ENCODE measurements around the gene HSBP1L1. TPM values are rescaled to one million over a fixed set of nuclear protein-coding genes. Genes with fewer than 3 reads are reported as not detected.
"Not testable (repeated sequence)": the region's sequence is repeated elsewhere in the genome, so short reads cannot be mapped to it uniquely, and the experiment has no call there.

Gene HSBP1L1
- total and polyA plus RNA-seq, 8 donors = 4.1 to 62.3 (median 34.0) TPM

DNA sequence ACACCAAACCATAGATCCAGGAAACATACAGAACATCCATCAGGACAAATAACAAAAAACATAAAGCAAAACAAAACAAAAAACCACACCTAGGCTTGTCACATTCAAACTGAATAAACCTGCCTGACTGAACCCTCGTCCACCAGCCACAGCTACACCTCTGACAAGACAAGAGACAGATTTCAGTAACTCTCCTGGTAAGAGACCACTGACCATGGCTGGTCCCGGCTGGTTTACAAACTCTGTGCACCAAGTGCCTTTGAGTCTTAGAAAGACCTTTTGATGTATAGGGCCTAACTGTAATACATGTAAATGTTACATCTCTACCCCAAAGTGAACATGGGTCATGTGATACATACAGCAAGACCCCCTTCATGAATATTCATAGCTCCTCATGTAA is 8.2 kb upstream of the HSBP1L1 start:
- no peaks in the 10 kb centered on the region for H3K9me3 ChIP-seq
- no peak for DNase-seq
- WGBS, 5 donors = 71 to 82% (median 75%) methylated on average over 2 of the region's 2 CpGs

DNA sequence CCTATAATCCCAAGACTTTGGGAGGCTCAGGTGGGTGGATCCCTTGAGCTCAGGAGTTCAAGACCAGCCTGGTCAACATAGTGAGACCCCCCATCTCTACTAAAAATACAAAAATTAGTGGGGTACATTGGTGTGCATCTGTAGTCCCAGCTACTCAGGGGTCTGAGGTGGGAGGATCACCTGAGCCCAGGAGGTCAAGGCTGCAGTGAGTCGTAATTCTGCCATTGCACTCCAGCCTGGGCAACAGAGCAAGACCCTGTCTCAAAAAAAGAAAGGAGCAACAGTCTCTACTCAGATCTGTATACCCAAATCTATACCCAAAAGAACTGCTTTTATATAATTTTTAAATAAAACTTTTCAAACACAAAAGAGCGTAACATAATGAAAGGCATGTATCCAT is 5.5 kb upstream of the HSBP1L1 start:
- Histone ChIP-seq H3K9me3 (no peaks in the 10 kb centered on the region), H3K4me1 (peaks cover 3 to 44% (median 10%) of the 10 kb centered on the region in 4 donors), H3K27me3 (peaks cover 0 to 5% (median 0%) of the 10 kb centered on the region in 3 donors), H3K36me3 (no peaks in the 10 kb centered on the region), H3K4me3 (no peak overlapping the region), H3K27ac (no peak overlapping the region)
- TF ChIP-seq POLR2AphosphoS5 (IDR thresholded peaks at IDR 0.05) (no peak), POLR2A (IDR thresholded peaks at IDR 0.05) (no peak), EP300 (IDR thresholded peaks at IDR 0.05) (no peak)
- TF ChIP-seq, protein P1, sequence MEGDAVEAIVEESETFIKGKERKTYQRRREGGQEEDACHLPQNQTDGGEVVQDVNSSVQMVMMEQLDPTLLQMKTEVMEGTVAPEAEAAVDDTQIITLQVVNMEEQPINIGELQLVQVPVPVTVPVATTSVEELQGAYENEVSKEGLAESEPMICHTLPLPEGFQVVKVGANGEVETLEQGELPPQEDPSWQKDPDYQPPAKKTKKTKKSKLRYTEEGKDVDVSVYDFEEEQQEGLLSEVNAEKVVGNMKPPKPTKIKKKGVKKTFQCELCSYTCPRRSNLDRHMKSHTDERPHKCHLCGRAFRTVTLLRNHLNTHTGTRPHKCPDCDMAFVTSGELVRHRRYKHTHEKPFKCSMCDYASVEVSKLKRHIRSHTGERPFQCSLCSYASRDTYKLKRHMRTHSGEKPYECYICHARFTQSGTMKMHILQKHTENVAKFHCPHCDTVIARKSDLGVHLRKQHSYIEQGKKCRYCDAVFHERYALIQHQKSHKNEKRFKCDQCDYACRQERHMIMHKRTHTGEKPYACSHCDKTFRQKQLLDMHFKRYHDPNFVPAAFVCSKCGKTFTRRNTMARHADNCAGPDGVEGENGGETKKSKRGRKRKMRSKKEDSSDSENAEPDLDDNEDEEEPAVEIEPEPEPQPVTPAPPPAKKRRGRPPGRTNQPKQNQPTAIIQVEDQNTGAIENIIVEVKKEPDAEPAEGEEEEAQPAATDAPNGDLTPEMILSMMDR (IDR thresholded peaks at IDR 0.05) = no peak
- 98 to 100% (median 98%) methylated on average over 2 of the region's 2 CpGs for WGBS, 5 donors
- intact Hi-C loops (cut with DNase I; ENCODE audit: low total_unique reads) = loop anchor here (10.0 kb wide), 1 partner anchor 274 kb away; no protein-coding TSS in a partner anchor
- no peak for DNase-seq

More for the DNA sequence above, 8.2 kb upstream of the HSBP1L1 start:
- peaks cover 0 to 31% (median 14%) of the 10 kb centered on the region in 4 donors for H3K4me1 ChIP-seq
- H3K27ac ChIP-seq = no peak overlapping the region
- no peak overlapping the region for H3K4me3 ChIP-seq
- no peaks in the 10 kb centered on the region for H3K27me3 ChIP-seq
- TF ChIP-seq, protein P1 (IDR thresholded peaks at IDR 0.05) = no peak
- TF ChIP-seq POLR2A (IDR thresholded peaks at IDR 0.05) (no peak), POLR2AphosphoS5 (IDR thresholded peaks at IDR 0.05) (no peak), EP300 (IDR thresholded peaks at IDR 0.05) (no peak)
- no peaks in the 10 kb centered on the region for H3K36me3 ChIP-seq
- intact Hi-C loops (cut with DNase I; ENCODE audit: low total_unique reads) = loop anchor here (10.0 kb wide), 1 partner anchor 271 kb away; no protein-coding TSS in a partner anchor

DNA sequence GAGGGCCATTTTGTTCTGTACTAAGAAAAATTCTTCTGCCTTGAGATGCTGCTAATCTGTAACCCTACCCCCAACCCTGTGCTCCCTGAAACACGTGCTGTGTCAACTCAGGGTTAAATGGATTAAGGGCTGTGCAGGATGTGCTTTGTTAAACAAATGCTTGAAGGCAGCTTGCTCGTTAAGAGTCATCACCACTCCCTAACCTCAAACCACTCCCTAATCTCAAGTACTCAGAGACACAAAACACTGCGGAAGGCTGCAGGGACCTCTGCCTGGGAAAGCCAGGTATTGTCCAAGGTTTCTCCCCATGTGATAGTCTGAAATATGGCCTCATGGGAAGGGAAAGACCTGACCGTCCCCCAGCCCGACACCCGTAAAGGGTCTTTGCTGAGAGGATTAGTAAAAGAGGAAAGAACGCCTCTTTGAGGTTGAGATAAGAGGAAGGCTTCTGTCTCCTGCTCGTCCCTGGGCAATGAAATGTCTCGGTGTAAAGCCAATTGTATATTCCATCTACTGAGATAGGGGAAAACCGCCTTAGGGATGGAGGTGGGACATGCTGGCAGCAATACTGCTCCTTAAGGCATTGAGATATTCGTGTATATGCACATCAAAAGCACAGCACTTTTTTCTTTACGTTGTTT is 4.2 kb upstream of the HSBP1L1 start:
- DNase-seq = peak in 1 of 2 donors; percentile 67

DNA sequence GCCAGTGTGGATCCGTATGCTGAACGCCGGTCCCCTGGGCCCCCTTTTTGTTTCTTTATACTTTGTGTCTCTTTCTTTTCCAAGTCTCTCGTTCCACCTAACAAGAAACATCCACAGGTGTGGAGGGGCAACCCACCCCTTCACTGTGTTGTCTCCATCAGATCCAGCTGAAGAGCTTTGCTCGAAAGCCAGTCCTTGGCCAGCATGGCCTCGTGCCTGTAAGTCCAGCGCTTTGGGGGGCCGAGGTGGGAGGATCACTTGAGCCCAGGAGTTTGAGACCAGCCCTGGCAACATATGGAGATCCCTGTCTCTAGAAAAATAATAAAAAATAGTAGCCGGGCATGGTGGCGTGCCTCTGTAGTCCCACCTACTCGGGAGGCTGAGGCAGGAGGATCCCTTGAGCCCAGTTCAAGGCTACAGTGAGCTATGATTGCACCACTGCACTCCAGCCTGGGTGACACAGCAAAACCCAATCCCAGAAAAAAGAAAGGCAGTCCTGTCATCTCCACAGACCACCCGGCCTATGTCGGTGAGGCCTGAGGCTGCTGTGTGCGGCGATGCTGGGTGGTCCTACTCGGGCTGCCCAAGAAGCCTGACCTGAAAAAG is 3.4 kb upstream of the HSBP1L1 start:
- no peak for TF ChIP-seq POLR2AphosphoS5 (IDR thresholded peaks at IDR 0.05)
- no peak for TF ChIP-seq POLR2A (IDR thresholded peaks at IDR 0.05)
- TF ChIP-seq EP300 (IDR thresholded peaks at IDR 0.05) = no peak
- TF ChIP-seq, protein P1 (IDR thresholded peaks at IDR 0.05) = no peak
- Histone ChIP-seq H3K36me3 (no peaks in the 10 kb centered on the region), H3K27ac (no peak overlapping the region)

More for the DNA sequence above, 4.2 kb upstream of the HSBP1L1 start:
- peak overlapping the region in 1 of 5 donors; percentile 33 for H3K27ac ChIP-seq
- H3K4me3 ChIP-seq; intact Hi-C loops (cut with DNase I; ENCODE audit: low total_unique reads); H3K36me3 ChIP-seq; H3K27me3 ChIP-seq; H3K9me3 ChIP-seq: not testable (repeated sequence)
- peaks cover 8 to 57% (median 20%) of the 10 kb centered on the region in 4 donors for H3K4me1 ChIP-seq
- WGBS, 5 donors = 18 to 31% (median 20%) methylated on average over 12 of the region's 12 CpGs

More for the DNA sequence above, 3.4 kb upstream of the HSBP1L1 start:
- Histone ChIP-seq H3K4me3 (no peak overlapping the region), H3K4me1 (peaks cover 13 to 65% (median 26%) of the 10 kb centered on the region in 4 donors), H3K27me3 (peaks cover 0 to 5% (median 0%) of the 10 kb centered on the region in 3 donors), H3K9me3 (no peaks in the 10 kb centered on the region)
- WGBS, 5 donors = 83 to 92% (median 91%) methylated on average over 12 to 16 of the region's 16 CpGs
- intact Hi-C loops (cut with DNase I; ENCODE audit: low total_unique reads) = no loop called here
- no peak for DNase-seq

All from stomach (tissue), 9 donors.